Stimulated activated memory B cell treated with anti-CD40 and anti-IgM and Interleukin-4, amounts not matched to agents 10 μg/mL and 1 μg/mL and 100 μg/mL, for 72 hours (primary cell): ENCODE data around the gene ZC3H7B.
A peak's percentile ranks its signal among the peaks of the same experiment; 100 is the strongest.

Experiments used
- ATAC-seq: fragments of 150-1000 bp; cut with Tn5 transposase; 2 replicates; pipeline ENCODE4 v1.10.0; 2021
- H3K27ac Mint-ChIP-seq: one replicate; pipeline ENCODE4 v1.8.0; 2022; ENCODE audit warnings: mild to moderate bottlenecking, mixed read lengths
- H3K27me3 Mint-ChIP-seq: one replicate; pipeline ENCODE4 v1.8.0; 2022; ENCODE audit warnings: mixed read lengths
- H3K36me3 Mint-ChIP-seq: one replicate; pipeline ENCODE4 v1.8.0; 2022; ENCODE audit warnings: mixed read lengths
- H3K4me1 Mint-ChIP-seq: one replicate; pipeline ENCODE4 v1.8.0; 2022; ENCODE audit warnings: mixed read lengths
- H3K4me3 Mint-ChIP-seq: one replicate; pipeline ENCODE4 v1.8.0; 2022; ENCODE audit warnings: mild to moderate bottlenecking, moderate library complexity, mixed read lengths
- H3K9me3 Mint-ChIP-seq: one replicate; pipeline ENCODE4 v1.8.0; 2022; ENCODE audit warnings: mixed read lengths

ZC3H7B gene

DNA sequence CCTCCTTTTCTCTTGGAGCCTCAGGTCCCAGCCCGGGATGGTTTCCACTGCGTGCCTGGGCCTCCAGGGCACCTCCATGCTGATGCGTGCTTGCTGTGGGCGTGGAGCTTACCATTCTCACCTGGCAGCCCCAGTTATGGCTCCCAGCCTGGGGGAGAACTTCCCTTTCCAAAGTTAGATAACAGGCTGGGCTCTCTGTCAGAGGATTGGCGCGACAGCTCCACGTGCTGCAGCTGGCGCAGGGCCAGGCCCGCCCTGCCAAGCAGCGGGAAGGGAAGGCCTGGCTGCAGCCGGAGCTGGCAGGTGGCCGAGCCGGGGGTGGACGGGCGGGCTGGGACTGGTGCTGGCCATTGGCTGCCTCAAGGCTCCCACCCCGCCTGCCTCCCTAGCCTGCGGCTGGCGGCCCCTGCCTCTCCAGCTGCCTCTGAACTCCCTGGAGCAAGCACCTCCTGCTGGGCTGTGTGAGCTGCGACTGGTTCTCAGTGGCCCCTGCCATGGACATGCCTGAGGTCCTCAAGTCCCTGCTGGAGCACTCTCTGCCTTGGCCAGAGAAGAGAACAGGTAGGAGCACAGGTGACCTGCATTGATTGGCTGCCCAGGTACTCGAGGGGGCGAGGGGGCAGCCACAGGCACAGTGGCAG lies 65.8 kb downstream of the ZC3H7B start:
- no peaks in the 10 kb centered on the region for H3K9me3 Mint-ChIP-seq
- no peak overlapping the region for H3K4me3 Mint-ChIP-seq
- ATAC-seq: peak; percentile 10
- H3K27ac Mint-ChIP-seq: no peak overlapping the region
- no peaks in the 10 kb centered on the region for H3K4me1 Mint-ChIP-seq
- no peaks in the 10 kb centered on the region for H3K36me3 Mint-ChIP-seq
- peaks cover 18% of the 10 kb centered on the region for H3K27me3 Mint-ChIP-seq

DNA sequence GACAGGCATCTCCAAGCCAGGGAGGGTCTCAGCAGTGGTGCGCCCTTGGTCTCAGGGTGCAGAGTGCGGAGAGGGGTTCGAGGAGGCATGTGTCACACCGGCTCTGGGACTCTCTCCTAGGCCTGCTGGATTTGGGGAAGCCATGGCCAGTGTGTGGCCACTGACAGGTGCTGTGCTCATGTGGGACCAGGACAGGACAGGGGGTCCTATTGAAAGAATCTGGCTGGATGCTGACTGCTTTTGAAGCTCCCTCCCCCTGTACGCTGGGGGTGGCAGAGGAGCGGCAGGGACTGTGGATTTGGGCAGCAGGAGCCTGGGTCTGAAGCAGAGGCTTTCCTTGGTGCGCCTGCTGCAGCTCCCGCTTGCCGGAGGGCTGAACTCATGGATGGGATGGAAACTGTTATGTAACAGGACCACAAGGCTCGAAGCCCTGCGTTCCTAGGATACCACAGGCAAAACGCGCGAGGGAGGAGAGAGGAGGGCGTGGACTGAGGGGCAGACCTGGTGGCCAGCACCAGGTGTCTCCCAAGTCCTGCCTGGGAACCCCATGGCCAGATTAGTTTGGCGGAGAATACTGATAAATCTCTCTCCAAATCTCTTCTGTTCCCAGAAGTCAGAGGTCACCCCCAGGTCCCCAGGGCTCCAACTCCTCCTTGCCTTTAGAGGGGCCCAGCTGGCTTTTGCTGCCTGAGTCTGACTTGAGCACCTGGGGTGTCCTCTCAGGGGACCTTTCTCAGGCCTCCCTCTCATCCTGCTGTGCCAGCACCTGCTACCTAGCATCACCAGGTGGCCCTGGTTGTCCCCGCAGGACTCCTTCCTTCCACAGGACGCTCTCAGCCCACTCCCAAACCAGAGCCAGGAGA lies 66.6 kb downstream of the ZC3H7B start:
- no peaks in the 10 kb centered on the region for H3K36me3 Mint-ChIP-seq
- H3K27me3 Mint-ChIP-seq: peaks cover 18% of the 10 kb centered on the region
- H3K4me1 Mint-ChIP-seq: no peaks in the 10 kb centered on the region
- ATAC-seq: no peak
- H3K9me3 Mint-ChIP-seq: no peaks in the 10 kb centered on the region
- no peak overlapping the region for H3K27ac Mint-ChIP-seq
- no peak overlapping the region for H3K4me3 Mint-ChIP-seq

DNA sequence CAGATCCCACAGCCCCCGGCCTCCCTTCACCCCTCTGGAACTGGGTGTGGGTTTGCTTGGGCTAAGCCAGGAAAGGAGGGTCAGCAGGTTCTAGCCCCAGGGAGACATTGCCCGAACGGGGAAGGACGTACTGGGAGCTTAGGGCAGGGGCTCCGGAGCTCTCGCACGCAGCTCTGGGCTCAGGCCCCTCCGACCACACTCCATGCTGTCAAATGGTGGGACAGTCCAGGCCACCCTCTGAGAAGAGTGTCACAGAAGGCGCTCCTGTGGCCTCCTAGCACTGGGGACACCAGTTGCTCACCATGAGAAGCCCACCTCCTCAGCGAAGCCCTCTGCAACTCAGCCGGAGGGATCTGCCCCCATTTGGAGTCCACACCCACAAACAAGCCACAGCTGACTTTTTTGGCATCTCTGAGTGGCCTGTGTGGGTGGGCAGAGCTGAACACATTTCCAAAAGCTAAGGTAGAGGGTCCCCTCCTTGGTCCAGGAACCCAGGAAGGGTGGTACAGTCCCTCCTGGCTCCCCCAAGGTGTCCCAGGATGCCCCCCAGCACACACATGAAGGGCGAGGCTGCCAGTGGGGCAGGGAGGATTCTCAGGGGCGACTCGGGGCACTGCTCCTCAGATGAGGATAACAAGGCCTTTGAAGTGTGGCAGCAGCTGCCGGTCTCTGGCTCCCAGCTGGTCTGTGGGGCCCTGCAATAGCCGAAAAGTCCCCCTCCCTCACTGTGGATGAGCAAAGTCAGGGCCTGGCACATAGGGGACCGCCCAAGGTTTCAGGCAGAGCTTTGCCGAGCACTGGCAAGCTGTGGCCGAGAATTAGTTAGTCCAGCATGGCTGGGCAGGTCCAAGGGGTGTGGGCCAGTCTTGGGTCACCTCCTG lies 67.5 kb downstream of the ZC3H7B start:
- ATAC-seq: no peak
- no peaks in the 10 kb centered on the region for H3K36me3 Mint-ChIP-seq
- no peaks in the 10 kb centered on the region for H3K4me1 Mint-ChIP-seq
- no peaks in the 10 kb centered on the region for H3K9me3 Mint-ChIP-seq
- H3K27me3 Mint-ChIP-seq: peaks cover 18% of the 10 kb centered on the region
- H3K27ac Mint-ChIP-seq: no peak overlapping the region
- no peak overlapping the region for H3K4me3 Mint-ChIP-seq

DNA sequence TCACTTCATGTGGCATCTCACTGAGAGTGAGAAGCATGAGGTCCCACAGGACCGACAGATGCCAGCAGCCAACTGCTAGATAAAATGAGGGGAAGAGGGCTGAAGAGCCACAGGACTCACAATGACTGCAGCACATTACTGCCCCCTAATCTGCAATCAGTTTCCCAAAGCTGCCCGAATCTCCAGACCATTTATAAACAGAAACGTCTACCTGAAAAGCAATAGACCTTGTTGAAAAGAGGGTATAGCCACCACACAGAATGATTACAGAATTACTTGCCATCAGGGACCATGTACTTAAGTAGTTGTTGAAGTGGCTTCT lies 68.1 kb downstream of the ZC3H7B start:
- ATAC-seq: no peak
- H3K27me3 Mint-ChIP-seq: peaks cover 18% of the 10 kb centered on the region
- H3K9me3 Mint-ChIP-seq: no peaks in the 10 kb centered on the region
- no peaks in the 10 kb centered on the region for H3K36me3 Mint-ChIP-seq
- H3K4me3 Mint-ChIP-seq: no peak overlapping the region
- H3K27ac Mint-ChIP-seq: no peak overlapping the region
- no peaks in the 10 kb centered on the region for H3K4me1 Mint-ChIP-seq

- no peak overlapping the region for H3K27ac Mint-ChIP-seq
- no peaks in the 10 kb centered on the region for H3K9me3 Mint-ChIP-seq
Observed at GRCh38 chr22:41369837-41370236, 68.5 kb downstream of the ZC3H7B start.

GRCh38 chr22:41377846-41378245 lies 76.5 kb downstream of the ZC3H7B start:
- no peak for ATAC-seq
- Mint-ChIP-seq H3K4me1 (peaks cover 6% of the 10 kb centered on the region), H3K27ac (no peak overlapping the region), H3K9me3 (no peaks in the 10 kb centered on the region), H3K27me3 (no peaks in the 10 kb centered on the region), H3K4me3 (no peak overlapping the region), H3K36me3 (no peaks in the 10 kb centered on the region)

More at GRCh38 chr22:41369837-41370236, 68.5 kb downstream of the ZC3H7B start:
- Mint-ChIP-seq H3K4me1 (no peaks in the 10 kb centered on the region), H3K36me3 (no peaks in the 10 kb centered on the region), H3K4me3 (no peak overlapping the region), H3K27me3 (peaks cover 18% of the 10 kb centered on the region)
- ATAC-seq: no peak

DNA sequence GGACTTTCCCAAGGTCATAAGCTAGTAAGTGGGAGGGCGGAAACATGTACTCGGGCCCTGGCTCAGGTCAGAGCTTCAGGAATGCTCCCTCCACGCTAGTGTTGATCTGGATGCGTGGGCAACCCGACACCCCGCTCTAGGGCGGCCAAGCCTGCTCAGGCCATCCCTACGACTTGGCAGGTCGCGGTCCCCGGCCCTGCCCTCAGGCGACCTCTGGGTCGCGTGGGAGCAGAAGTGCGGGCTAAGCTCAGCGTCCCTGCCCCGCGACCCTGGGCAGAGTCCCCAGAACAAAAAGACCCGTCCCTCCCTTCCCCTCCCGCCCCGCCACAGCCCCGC lies 79.6 kb downstream of the ZC3H7B start:
- H3K27me3 Mint-ChIP-seq: no peaks in the 10 kb centered on the region
- peak overlapping the region; percentile 94 for H3K27ac Mint-ChIP-seq
- peak; percentile 9 for ATAC-seq
- H3K36me3 Mint-ChIP-seq: no peaks in the 10 kb centered on the region
- no peaks in the 10 kb centered on the region for H3K9me3 Mint-ChIP-seq
- H3K4me3 Mint-ChIP-seq: peak overlapping the region; percentile 90
- peaks cover 14% of the 10 kb centered on the region for H3K4me1 Mint-ChIP-seq

DNA sequence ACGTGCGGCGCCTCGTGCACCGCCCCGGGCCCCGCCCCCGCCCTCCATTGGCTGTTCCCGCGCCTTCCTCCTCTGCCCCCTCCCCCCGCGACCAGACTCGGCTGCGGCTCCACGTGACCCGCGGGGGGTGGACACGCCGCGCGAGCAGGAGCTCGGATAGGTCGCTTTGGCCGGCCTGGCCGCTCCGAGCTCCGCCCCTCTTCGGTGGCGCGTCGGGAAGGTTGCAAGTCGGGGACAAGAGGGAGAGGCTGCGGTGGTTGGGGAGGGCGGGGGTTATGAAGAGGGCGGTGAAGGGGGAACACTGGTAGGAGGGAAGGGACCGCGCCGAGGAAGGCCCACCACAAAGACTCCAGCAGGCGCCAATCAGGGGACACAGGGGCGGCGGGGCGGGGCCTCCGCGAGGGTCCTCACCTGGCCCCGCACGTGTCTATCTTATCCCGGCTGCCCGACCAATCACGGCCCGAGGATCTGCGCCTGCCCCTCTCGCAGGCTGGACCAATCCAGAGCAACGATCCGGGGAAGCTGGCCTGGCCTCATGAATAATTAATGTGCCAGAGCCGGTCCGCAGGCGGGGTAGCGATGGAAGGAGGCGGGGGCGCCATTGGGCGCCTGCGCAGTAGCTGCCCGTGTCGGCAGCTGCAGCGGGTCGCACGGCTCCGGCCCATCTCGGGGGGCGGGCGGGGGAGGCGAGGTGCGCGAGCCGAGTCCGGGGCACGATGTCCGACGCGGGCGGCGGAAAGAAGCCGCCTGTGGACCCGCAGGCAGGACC lies 80.2 kb downstream of the ZC3H7B start, which contains the start of gene TEF:
Gene TEF, plus strand, starts transcription at position 614 of the 769 bp plus-strand sequence. Its CDS starts 103 bp downstream, at position 717.
- no peaks in the 10 kb centered on the region for H3K27me3 Mint-ChIP-seq
- H3K27ac Mint-ChIP-seq: peak within 1 kb of the TSS; percentile 94
- H3K9me3 Mint-ChIP-seq: no peaks in the 10 kb centered on the region
- ATAC-seq: peak; percentile 96
- H3K36me3 Mint-ChIP-seq: no peaks in the 10 kb centered on the region
- H3K4me3 Mint-ChIP-seq: peak within 1 kb of the TSS; percentile 90
- peaks cover 14% of the 10 kb centered on the region for H3K4me1 Mint-ChIP-seq

DNA sequence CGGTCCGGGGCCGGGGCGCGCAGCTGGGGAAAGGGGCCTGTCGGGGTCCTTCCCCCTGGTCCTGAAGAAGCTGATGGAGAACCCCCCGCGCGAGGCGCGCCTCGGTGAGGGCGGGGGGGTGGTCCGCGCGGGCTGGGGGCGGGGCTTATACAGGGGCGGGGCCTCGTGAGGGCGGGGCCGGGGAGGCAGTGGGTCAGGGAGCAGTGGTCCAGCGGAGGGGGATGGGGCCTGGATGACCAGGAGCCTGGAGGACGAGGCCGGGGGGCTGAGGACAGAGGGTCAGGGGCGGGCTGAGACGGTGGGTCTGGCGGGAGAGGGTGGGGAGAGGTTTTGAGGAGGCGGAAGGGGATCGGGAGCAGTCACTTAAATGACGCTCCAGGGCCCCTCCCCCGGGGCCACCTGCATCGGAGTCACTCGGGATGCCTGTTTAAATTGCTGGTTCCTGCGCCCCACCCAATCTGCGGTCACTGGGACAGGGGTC lies 80.8 kb downstream of the ZC3H7B start:
- no peaks in the 10 kb centered on the region for H3K9me3 Mint-ChIP-seq
- H3K27me3 Mint-ChIP-seq: no peaks in the 10 kb centered on the region
- H3K36me3 Mint-ChIP-seq: no peaks in the 10 kb centered on the region
- peak; percentile 72 for ATAC-seq
- peaks cover 14% of the 10 kb centered on the region for H3K4me1 Mint-ChIP-seq
- peak overlapping the region; percentile 94 for H3K27ac Mint-ChIP-seq
- H3K4me3 Mint-ChIP-seq: peak overlapping the region; percentile 90

DNA sequence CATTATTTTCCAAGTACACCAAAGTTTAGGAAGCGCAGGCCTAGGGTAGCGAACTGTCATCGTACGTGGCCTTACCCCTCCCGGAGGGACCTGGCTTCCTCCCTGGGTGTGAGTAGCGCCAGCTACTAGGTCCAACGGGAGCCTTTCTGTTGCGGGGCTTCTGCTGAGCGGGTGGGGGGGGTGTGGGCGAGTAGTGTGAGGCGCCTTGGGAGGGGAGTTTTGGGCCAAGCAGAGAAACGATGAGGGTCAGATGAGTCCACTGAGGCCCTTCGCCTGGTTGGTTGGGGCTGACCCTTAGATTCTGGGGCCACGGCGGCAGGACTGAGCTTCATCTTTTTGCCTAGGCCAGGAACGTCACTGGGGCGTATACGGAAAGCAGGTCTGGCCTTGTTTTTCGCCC lies 81.3 kb downstream of the ZC3H7B start:
- Mint-ChIP-seq H3K9me3 (no peaks in the 10 kb centered on the region), H3K4me3 (peak overlapping the region; percentile 90), H3K27ac (peak overlapping the region; percentile 94), H3K36me3 (no peaks in the 10 kb centered on the region), H3K4me1 (peaks cover 14% of the 10 kb centered on the region), H3K27me3 (no peaks in the 10 kb centered on the region)
- no peak for ATAC-seq

- no peaks in the 10 kb centered on the region for H3K36me3 Mint-ChIP-seq
- H3K27me3 Mint-ChIP-seq: no peaks in the 10 kb centered on the region
- H3K4me3 Mint-ChIP-seq: peak overlapping the region; percentile 90
- H3K27ac Mint-ChIP-seq: no peak overlapping the region
- ATAC-seq: no peak
- no peaks in the 10 kb centered on the region for H3K9me3 Mint-ChIP-seq
- H3K4me1 Mint-ChIP-seq: peaks cover 14% of the 10 kb centered on the region
Observed at GRCh38 chr22:41383085-41383484, 81.8 kb downstream of the ZC3H7B start.

- Mint-ChIP-seq H3K27me3 (no peaks in the 10 kb centered on the region), H3K27ac (no peak overlapping the region), H3K4me1 (peaks cover 14% of the 10 kb centered on the region), H3K9me3 (no peaks in the 10 kb centered on the region), H3K4me3 (no peak overlapping the region), H3K36me3 (peaks cover 5% of the 10 kb centered on the region)
- no peak for ATAC-seq
Observed at GRCh38 chr22:41384128-41384527, 82.8 kb downstream of the ZC3H7B start.

DNA sequence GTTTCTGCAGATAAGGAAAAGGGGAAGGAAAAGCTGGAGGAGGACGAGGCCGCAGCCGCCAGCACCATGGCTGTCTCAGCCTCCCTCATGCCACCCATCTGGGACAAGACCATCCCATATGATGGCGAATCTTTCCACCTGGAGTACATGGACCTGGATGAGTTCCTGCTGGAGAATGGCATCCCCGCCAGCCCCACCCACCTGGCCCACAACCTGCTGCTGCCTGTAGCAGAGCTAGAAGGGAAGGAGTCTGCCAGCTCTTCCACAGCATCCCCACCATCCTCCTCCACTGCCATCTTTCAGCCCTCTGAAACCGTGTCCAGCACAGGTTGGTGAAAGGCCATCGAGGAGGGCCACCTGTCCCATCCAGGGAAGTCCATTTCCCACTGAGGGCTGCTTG lies 86.0 kb downstream of the ZC3H7B start:
- peaks cover 11% of the 10 kb centered on the region for H3K36me3 Mint-ChIP-seq
- H3K27ac Mint-ChIP-seq: no peak overlapping the region
- no peak for ATAC-seq
- no peaks in the 10 kb centered on the region for H3K27me3 Mint-ChIP-seq
- no peaks in the 10 kb centered on the region for H3K9me3 Mint-ChIP-seq
- H3K4me3 Mint-ChIP-seq: no peak overlapping the region
- H3K4me1 Mint-ChIP-seq: peaks cover 14% of the 10 kb centered on the region

GRCh38 chr22:41394012-41394356 lies 92.7 kb downstream of the ZC3H7B start:
- H3K9me3 Mint-ChIP-seq: no peaks in the 10 kb centered on the region

More at GRCh38 chr22:41394012-41394356, 92.7 kb downstream of the ZC3H7B start:
- ATAC-seq: no peak
- Mint-ChIP-seq H3K4me1 (no peaks in the 10 kb centered on the region), H3K27me3 (no peaks in the 10 kb centered on the region), H3K27ac (no peak overlapping the region), H3K36me3 (peaks cover 12% of the 10 kb centered on the region), H3K4me3 (no peak overlapping the region)
